HG02943 (cell line): ENCODE data around the gene ACADL.

Experiments
- ATAC-seq: cut with Tn5 transposase; IDR thresholded peaks from one replicate; pipeline ENCODE4 v1.9.1; 2021; ENCODE audit warnings: mild to moderate bottlenecking, low read depth, moderate library complexity; ENCODE audit not compliant: unreplicated experiment

ACADL gene

DNA sequence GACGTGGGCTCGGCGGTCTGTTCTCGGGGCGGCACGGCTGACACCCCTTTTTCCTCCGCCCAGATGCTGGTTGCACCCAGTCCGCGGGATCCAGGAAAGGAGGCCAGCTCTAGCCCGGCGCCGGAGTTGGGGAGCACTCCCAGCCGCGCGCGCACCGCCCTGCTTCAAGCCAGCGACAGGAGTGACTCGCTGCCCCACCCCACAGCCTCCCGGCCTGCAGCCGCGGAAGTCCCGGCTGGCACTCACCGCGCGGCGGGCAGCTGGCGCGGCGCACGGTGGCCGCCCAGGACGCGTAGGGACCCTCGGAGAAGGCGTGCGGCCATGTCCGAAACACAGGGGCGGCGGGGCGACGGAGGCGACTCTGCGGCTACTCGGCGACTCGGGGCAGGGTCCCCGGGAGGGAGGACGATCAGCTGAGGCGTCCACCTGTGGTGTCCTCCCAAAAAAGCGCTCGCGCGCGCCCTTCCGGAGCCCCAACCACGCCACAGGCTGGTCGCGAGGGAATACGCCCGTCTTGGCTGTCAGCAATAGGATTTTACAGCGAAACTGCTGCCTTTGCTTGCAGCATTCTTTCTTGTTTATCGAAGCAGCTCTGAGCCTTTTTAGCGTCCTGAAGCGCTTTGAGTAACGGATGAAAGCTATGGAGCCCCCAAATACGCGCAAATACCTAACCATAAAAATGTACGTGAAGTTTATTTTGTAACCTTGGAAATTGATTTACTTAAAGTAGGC is at the start of gene ACADL:
ACADL (minus strand) TSS at position 507 of the 732 bp plus-strand sequence; CDS start at position 323, 184 bp downstream.
- peak; percentile 53 for ATAC-seq

DNA sequence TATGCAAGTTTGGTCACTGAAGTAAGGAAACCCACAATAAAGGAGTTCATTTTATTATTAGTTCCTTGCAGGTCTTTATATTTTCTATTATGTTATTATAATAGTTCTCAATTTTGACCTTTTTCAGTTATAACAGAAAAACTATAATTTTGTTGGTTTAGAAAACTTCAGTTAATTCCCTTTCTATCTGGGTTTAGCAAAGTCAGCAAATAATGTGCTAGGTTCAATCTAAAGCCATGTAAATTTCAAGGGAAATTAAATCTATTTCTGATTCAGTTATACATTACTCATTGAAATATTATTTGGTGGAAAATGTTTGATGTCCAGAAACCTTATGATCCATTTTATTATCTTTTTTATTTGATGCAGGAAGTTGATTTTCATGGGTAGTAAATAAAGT is 46.1 kb upstream of the ACADL start:
- no peak for ATAC-seq

DNA sequence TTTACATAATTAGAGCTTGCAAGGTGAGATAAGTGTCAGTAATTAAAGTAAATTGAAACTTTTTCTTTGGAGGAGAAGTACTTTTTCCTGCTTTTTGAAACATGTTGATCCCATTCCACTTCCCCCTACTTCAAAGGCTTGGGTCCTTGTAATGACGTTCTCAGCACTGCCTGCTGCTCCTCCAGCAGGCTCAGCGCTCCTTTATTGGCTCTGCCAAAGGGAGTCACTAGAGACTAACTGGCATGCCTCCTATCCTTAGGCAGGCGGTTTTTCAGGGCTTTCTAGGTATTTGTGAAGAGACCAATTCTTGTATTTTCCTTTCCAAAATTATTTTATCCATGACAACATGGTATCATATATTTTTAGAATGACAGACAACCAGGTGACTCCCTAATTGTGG is 43.9 kb upstream of the ACADL start:
- no peak for ATAC-seq

GRCh38 chr2:210268281-210268680 is 43.0 kb upstream of the ACADL start:
- ATAC-seq, result no peak

DNA sequence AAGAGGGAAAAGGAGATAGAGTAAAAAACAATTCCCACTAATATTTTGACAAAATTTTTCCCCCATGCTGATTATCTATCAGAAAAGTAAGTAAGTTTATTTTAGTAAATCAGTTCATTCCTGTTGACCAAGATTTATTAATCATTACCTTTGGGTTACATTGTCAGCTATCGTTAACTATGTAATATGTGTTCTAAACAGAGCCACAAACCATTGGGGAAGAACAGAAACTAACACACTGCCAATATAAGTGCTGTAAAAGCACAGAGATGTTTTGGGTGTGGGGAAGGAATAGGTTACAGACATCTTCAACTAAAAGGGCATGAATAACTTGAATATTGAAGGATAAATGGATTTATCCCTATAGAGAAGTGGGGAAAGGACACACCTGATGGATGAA is 42.5 kb upstream of the ACADL start:
- peak; percentile 53 for ATAC-seq

DNA sequence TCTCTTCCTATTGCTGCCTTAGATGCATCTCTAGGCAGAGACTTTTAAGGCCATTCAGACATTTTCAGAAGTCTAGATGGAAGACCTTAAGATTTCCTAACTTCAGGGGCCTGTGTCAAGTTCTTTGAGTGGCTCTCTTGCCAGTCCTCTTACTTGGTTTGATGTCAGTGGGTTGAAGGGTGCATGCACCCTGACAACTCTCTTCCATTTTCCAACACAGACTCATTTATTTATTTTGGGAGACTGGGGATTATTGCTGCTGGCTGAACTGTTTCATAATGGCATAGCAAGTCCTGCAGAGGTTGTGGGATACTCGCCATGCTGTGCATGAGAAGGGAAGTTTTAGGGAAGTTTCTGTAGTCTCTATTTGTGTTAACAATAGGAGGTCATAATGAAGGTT is 39.0 kb upstream of the ACADL start:
- ATAC-seq, result no peak

DNA sequence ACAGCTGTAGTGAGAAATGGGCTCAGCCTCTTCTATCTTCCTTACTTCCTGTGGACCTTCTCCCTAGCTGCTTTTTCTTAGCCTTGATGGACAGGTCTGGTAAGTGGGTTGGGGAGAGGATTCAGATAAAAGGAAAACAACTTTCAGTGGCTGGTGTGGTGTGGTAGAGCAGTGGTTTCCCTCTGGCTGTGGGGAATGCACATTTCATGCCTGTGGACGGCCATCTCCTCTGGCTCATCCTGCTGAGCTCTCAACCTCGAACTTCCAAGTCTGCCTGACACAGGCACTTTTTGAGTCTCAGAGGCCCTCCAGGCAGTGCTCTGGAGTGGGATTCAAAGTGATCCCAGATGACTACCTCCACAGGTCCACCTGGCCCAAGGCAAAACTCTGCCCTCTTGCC is 38.6 kb upstream of the ACADL start:
- no peak for ATAC-seq

- ATAC-seq, result no peak
Measured at GRCh38 chr2:210262036-210262435, 36.8 kb upstream of the ACADL start.

DNA sequence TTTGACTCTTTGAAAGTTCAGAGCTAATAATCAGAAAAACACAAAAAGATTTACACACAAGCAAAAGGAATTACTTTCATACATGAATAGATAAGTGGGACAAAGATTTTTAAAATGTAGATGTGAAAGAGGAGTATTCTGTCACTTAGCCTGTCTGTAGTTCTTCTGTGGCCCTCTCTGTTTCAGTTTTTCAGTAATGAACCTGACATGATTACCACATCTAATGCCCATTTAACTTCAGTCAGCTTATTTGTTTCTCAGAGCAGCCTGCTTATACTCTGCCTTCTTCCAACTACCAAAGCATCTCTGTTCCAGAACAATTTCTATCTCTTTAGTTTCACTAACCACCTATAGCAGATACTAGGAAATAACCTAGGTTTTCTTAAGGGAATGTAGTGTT is 34.4 kb upstream of the ACADL start:
- ATAC-seq, result no peak

DNA sequence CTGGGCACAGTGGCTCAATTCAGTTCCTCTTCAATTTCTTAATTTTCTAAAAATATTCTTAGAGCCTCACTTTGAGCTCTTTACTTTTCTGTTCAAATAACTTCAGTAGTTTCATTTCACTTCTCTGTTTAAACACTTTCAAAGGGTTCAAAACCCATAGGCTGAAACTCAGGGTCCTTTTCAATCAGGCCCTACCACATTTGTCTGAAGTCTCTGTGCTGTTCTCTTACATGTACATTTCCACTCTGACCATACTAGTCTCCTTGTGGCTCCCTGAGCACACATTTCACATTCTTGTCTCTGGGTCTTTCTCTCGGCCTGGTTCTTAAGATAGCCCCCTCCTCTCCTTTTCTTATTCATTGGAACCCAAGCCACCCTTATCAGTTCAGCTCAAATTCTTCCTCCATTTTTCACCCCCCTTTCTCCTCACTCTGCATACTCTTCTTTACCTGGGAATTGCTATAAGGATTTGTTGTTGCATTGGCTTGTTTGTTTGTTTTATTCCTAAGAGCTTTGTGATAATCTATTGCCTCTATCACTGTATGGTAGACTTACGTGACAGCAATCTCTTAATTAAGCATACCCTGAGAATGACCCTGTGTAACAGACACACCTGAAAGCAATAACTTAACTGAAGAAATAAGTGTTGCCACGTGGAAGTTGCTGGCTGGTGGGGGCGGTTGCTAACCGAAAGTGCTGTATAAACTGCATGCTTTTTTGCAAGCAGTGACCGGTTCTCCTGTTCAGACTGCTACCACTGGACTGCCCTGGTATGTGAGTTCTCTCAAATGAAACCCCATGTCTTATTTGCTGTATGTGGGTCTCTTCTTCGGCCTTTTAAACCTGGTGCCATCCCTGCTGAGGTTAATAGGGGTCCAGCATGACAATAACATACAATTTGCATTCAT is 27.7 kb upstream of the ACADL start:
- ATAC-seq, result no peak

- ATAC-seq, result no peak
Measured at GRCh38 chr2:210250622-210251021, 25.4 kb upstream of the ACADL start.

DNA sequence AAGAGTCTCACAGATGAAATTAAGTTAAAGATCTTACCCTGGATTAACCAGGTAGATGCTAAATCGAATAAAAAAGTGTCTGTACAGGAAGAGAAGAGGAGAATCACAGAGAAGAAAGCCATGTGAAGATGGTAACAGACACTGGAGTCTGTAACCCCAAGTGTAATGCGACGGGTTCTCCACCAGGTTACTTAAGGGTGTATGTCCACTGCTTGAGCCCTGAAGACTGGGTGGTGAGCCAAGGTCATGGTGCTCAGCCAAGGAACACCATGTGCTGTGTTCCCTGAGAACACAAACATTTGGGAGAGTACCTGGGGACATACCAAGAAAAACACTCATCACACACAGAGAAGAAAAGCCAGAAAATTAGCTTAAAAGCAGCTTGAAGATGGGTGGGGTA is 8.2 kb upstream of the ACADL start:
- no peak for ATAC-seq

DNA sequence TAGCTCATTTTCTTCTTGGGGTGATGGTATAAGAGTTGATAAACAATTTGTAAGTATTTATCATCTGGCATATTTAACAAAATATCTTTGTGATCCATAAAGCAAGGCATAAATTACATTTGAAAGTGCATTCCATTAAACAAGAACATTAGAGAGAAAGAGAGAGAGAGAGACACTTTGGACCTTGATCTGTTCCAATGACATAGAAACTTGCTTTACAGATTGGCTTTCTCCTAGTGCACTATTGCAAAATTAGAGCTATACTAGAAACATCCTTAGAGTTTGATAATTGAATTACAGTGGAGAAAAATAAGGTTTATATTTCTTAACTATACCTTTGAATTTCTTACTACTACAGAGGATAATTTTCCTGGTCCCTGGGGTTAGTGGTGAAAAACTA is 5.7 kb upstream of the ACADL start:
- ATAC-seq, result no peak

GRCh38 chr2:210230518-210230917 is 5.3 kb upstream of the ACADL start:
- ATAC-seq, result no peak

- ATAC-seq, result no peak
Measured at GRCh38 chr2:210228586-210228985, 3.3 kb upstream of the ACADL start.

DNA sequence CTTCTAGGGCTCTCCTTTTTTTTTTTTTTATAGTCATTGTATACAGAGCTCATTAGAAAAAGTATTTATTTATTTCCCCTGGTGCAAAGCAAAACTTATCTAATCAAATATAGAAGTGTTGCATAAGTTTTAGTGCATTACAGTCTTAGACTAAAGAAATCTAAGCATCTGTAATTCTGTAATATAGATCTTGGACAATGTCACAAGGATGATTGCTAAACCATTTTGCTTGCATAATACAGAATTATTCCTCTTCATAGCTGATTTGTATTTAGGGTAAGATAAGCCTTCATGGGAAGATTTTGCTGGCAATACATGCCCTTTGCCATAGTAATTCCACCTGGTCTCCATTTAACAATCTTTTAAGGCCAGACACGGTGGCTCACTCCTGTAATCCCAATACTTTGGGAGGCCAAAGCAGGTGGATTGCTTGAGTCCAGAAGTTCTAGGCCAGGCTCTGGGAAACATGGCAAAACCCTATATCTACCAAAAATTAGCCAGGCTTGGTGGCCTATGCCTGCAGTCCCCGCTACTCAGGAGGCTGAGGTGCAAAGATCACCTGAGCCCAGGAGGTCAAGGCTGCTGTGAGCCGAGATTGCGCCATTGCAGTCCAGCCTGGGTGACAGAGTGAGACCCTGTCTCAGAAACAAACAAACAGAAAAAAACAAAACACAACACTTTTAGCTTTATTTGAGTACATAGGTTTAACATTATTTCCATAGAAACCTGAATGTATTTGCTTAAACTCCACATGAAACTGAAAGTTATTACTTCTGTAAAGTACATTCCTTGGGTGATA is 2.2 kb upstream of the ACADL start:
- ATAC-seq, result no peak

GRCh38 chr2:210226223-210226622 is 976 bp upstream of the ACADL start:
- no peak for ATAC-seq

- ATAC-seq, result peak; percentile 10
Measured at GRCh38 chr2:210224591-210224940, 681 bp downstream of the ACADL start.

DNA sequence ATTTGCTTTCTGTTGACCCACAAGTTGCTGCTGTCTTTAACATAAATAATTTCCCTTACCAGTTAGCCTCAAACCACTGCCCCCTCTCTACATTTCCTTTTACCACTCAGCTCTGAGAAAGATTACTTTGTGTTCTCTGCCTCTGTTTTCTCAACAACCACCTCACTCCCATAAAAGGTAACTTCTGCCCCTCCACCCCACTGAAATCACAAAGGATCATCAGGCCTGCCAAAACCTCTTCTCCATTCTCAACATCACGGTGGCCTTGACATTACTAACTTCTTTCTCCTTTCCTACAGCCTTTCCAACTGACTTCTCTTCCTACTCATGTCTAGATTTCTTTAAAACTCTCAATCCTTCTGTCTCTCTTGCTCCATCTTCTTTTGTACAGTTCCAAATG is 10.1 kb downstream of the ACADL start:
- no peak for ATAC-seq

DNA sequence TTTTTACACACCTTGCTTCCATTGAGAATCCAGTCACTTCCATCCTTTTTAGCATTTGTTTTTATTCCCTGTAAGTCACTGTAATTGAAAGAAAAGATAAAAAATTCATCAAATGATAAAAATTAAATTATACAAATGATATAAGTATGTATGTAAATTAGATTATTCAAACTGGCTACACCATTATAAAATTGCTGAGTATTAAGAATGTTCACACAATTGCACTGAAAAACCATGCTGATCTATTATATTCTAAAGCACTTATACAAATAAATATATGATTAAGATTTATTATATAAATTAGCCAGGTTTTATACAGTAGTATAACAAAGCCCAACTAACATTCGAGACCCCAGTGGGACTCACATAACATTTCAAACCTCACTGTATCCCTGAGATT is 15.1 kb downstream of the ACADL start:
- no peak for ATAC-seq

DNA sequence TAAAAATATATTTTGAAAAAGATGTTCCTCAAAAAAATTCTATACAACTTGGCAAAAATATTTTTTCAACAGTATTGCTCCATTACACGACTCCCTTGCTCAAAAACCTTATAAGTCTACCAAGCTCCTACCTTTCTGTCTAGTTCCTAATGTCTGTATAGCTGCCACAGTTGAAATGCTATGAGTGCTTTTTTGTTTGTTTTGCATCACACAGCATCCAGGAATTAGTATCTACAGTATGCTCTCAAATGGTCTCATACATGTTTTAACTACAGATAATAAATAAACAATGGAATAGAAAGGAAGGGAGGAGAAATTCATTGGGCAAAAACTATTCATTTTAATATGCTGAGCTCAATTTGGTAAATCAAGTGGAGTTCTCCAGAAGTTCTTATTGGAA is 17.3 kb downstream of the ACADL start:
- no peak for ATAC-seq
